ENCODE data around the gene TRMT10C.
"Not testable (repeated sequence)": the region's sequence is repeated elsewhere in the genome, so short reads cannot be mapped to it uniquely, and the experiment has no call there.

The TRMT10C gene

GRCh38 chr3:101561630-101562328, at the start of gene TRMT10C:
TRMT10C (plus strand) TSS chr3:101561868; CDS start chr3:101564782, 2,914 bp downstream.
- DNase-seq: peak; percentile 88

- no peak for DNase-seq
Measured at GRCh38 chr3:101512396-101512645, 49.3 kb upstream of the TRMT10C start.

DNA sequence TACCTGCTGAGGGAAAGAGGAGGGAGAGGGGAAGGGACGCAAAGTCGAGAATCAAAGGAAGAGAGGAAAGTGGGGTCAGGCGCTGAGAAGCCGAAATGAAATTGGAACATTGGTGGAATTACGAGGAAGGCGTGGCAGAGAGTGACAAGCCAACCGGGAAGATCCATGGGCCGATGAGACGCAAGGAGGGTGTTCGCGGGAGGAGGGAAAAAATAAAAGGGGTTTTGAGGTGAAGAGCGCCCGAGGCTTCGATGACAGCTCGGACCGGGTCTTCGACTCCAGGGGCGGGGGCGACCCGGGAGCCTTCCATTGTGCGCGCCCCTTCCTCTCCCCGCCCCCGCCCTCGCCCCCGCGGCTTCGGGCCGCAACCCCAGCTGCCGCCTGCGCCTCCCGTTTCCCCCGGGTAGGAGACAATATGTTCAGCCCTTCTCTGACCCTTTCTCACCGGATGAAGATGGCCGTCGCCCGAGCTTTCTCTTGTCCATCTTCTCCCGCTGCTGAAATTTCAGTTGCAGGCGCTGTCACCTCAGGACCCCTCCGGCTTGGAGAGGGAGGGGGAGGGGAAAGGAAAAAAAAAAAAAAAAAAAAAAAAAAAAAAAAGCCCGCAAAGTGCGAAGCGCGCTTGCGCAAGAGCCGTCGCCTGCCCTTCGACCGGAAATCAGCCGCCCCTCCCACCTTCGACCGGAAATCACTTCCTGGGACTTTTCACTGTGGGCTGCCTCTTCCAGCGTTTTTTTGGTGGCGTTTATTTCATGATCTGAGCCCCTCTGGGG, 48.8 kb upstream of the TRMT10C start, which contains the start of gene SENP7:
Gene SENP7 (minus strand): TSS at position 567 of the 773 bp plus-strand sequence. CDS start 82 bp downstream, at position 485.
- DNase-seq: peak; percentile 67

- no peak for DNase-seq
Measured at GRCh38 chr3:101513419-101513986, 48.2 kb upstream of the TRMT10C start.

- no peak for DNase-seq
Measured at GRCh38 chr3:101518421-101518871, 43.2 kb upstream of the TRMT10C start.

- no peak for DNase-seq
Measured at GRCh38 chr3:101519685-101520365, 41.8 kb upstream of the TRMT10C start.

DNA sequence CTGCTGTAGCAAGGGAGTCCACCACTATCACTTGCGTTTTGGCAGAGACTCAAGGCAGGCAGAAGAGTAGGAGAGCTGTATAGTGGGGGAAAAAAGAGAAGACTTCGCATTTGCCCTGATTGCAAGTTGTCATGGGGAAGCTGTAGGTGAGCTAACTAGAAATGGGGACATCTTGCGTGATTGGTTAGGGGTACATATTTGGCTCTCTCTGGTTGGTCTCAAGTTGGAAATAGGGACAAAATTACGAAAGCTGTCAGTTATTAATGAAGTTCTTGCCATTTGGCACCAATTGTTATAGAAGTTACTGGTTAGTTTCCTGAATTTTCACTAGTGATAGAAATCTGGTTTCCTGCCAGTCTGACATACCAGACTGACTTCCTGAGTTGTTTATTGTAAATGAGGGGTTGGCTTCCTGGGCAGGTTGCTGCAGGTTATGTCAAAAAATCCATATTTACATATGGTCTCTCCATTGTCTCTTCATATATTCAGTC, 40.4 kb upstream of the TRMT10C start:
- DNase-seq: no peak

DNA sequence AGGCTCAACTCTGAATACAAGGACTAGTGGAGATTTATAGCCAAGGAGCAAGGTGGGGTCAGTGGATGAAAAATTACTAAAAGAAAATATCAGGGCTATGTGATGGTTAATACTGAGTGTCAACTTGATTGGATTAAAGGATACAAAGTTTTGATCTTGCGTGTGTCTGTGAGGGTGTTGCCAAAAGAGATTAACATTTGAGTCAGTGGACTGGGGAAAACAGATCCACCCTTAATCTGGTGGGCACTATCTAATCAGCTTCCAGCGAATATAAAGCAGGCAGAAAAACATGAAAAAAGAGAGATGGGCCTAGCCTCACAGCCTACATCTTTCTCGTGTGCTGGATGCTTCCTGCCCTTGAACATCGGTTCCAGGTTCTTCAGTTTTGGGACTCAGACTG, 34.2 kb upstream of the TRMT10C start:
- DNase-seq: no peak

DNA sequence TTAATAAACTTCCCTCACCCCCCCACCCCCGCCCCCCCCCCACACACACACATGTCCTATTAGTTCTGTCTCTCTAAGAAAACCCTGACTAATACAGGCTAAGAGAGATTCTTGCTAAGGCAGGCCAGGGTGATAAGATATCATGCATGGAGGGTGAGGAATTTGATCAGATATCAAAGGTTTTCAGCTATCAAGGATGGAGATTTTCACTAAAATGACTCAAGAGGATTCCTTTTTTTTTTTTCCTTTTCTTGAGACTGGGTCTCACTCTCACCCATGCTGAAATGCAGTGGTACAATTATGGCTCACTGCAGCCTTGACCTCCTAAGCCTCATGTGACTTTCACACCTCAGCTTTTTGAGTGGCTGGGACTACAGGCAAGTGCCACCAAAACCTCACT, 33.8 kb upstream of the TRMT10C start:
- DNase-seq: no peak

- DNase-seq: no peak
Measured at GRCh38 chr3:101529816-101530685, 31.6 kb upstream of the TRMT10C start.

- DNase-seq: no peak
Measured at GRCh38 chr3:101530686-101531047, 31.0 kb upstream of the TRMT10C start.

GRCh38 chr3:101531473-101532086, 30.1 kb upstream of the TRMT10C start:
- no peak for DNase-seq

GRCh38 chr3:101532783-101533602, 28.7 kb upstream of the TRMT10C start:
- DNase-seq: no peak

DNA sequence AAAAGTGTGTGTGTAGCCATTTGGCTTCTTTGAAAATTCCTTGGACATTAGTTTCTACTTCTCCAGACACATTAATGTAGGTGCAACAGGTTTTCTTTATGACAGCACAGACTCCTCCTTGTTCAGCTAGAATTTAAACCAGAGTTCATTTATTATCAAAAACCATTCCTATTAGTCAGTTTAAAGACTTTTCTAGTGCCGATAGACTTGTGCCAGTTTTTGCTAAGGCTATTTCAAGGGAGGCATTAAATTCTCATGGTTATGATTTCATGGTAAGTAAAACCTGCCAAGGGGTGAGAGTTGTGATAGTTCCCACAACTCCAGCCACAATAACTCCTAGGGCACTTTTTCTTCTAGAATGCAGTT, 28.1 kb upstream of the TRMT10C start:
- no peak for DNase-seq

DNA sequence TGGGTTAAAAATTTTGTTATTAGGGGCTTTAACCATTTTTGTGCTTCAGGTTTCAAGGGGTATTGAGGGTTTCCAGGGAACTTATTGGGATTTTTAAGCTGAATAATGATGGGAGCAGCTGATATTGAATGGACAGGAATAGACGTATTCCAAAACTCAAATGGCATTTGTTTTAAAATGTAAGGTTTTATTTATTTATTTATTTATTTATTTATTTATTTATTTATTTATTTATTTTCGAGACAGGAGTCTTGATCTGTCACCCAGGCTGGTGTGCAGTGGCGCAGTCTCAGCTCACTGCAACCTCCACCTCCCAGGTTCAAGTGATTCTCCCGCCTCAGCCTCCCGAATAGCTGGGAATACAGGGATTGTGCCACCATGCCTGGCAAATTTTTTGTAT, 26.4 kb upstream of the TRMT10C start:
- DNase-seq: no peak

- DNase-seq: no peak
Measured at GRCh38 chr3:101536266-101536665, 25.4 kb upstream of the TRMT10C start.

DNA sequence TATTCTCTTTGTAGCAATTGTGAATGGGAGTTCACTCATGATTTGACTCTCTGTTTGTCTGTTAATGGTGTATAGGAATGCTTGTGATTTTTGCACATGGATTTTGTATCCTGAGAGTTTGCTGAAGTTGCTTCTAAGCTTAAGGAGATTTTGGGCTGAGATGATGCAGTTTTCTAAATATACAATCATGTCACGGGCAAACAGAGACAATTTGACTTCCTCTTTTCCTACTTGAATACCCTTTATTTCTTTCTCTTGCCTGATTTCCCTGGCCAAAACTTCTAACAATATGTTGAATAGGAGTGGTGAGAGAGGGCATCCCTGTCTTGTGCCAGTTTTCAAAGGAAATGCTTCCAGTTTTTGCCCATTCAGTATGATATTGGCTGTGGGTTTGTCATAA, 24.7 kb upstream of the TRMT10C start:
- not testable (repeated sequence) for DNase-seq

- no peak for DNase-seq
Measured at GRCh38 chr3:101542957-101543356, 18.7 kb upstream of the TRMT10C start.

GRCh38 chr3:101544161-101544850, 17.4 kb upstream of the TRMT10C start:
- no peak for DNase-seq

- DNase-seq: no peak
Measured at GRCh38 chr3:101548527-101549105, 13.1 kb upstream of the TRMT10C start.

All from DMS 273 treated with DMSO at 0.1 percent for 48 hours (cell line).